HG02885 (cell line): ENCODE results near the gene SFTPD.
"Not testable (repeated sequence)": the region's sequence is repeated elsewhere in the genome, so short reads cannot be mapped to it uniquely, and the experiment has no call there.

Experiments
- ATAC-seq: cut with Tn5 transposase; IDR thresholded peaks from one replicate; pipeline ENCODE4 v1.9.1; 2021; ENCODE audit warnings: mild to moderate bottlenecking; ENCODE audit not compliant: unreplicated experiment, poor library complexity

Gene SFTPD

DNA sequence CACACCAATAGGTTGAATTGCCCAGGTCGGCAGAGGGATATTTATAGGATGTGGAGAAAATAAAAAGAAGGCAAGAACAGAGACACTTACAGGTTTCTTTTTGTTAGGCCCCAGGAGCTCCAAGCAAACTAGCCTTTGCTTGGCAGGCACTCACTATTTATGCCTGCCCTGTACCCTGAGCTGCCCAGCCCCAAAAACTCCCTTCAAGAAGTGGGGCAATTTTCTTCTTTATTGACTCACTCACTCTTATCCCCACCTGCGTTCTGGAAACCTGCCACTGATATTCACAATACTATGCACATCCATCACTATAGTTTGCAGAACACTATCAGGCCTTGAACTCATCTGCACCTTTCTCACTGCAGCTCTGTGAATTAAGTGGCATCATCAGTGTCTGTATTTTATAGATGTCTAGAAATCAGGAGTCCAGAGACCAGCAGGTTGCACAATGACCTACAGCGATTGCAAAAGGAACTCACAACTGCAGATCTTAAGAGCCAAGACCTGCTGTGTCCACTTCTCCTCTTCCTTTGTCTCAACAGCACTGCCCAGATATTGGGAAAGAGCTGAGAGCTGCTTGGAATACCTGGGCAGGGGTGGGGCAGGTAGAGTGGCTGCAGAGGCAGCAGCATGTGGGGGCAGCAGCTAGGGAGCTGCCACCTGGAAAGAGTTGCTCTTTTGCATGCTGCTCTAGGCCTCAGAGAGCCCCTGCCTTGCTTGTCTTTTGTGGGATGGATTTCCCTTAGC lies at the start of gene SFTPD:
Gene SFTPD (minus strand): TSS at position 130 of the 747 bp plus-strand sequence. CDS start 2,446 bp downstream, outside the sequence.
- ATAC-seq, result no peak

DNA sequence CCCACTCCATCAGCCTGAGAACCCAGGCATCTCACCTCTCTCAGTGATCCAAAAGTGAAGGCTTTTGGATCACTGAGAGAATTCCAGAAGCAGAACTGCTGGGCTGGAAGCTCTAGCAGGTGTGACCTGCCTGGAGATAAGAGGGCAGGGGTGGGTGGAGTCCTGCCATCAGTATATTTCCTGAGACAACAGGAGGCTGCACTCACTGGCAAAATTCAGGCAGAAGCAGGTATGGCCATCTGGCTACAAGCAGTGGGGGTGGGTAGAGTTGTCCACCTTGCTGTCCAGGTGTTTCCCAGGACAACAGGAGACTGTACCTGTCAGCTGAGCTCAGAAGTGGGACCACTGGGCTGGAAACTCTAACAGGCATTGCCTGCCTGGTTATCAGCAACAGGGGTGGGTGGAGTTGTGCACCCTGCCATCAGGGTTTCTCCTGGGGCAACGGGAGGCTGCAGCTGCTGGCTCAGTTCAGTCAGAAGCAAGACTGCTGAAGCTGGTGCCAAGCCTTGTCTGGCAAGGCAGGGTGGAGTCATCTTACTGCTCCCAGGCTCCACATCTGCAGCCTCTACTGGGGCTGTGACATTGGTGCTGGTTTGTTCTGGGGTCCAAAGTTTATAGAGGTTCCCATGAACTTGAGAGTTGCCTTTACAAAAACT lies 47.2 kb upstream of the SFTPD start:
- no peak for ATAC-seq

DNA sequence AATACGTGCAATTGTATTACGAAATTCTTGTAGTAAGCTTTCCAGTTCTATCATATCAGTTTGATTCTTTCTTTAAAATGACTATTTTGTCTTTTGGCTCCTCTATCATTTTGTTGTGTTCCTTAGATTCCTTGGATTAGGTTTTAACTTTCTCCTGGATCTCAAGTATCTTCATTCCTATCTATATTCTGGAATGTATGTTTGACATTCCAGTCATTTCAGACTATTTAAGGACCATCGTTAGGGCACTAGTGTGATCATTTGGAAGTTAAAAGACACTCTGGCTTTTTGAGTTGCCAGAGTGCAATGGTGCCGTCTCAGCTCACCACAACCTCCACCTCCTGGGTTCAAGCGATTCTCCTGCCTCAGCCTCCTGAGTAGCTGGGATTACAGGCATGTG lies 45.7 kb upstream of the SFTPD start:
- no peak for ATAC-seq

- ATAC-seq, result not testable (repeated sequence)
These were observed 39.3 kb upstream of the SFTPD start for GRCh38 chr10:79988199-79988598.

GRCh38 chr10:79986661-79987060 lies 37.8 kb upstream of the SFTPD start:
- ATAC-seq, result not testable (repeated sequence)

- ATAC-seq, result no peak
These were observed 36.7 kb upstream of the SFTPD start for GRCh38 chr10:79985481-79986072.

DNA sequence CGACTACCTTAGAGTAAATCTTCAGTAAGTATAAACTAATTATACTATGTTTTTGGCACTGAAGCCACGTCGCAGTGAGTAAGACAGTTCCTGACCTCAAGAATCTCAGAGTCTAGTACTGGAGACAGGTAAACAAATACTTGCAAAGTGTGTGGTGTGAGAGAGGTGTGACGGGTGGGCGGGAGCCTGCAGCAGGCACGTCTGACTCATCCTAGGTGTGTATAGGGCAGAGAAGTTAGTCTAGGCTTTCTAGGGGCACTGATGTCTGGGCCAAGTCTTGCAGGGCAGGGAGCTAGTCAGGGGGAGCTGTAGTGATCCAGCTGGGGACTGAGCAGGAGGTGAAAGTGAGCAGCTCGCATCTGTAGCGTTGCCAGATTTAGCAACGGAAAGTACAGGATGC lies 35.9 kb upstream of the SFTPD start:
- peak; percentile 71 for ATAC-seq

DNA sequence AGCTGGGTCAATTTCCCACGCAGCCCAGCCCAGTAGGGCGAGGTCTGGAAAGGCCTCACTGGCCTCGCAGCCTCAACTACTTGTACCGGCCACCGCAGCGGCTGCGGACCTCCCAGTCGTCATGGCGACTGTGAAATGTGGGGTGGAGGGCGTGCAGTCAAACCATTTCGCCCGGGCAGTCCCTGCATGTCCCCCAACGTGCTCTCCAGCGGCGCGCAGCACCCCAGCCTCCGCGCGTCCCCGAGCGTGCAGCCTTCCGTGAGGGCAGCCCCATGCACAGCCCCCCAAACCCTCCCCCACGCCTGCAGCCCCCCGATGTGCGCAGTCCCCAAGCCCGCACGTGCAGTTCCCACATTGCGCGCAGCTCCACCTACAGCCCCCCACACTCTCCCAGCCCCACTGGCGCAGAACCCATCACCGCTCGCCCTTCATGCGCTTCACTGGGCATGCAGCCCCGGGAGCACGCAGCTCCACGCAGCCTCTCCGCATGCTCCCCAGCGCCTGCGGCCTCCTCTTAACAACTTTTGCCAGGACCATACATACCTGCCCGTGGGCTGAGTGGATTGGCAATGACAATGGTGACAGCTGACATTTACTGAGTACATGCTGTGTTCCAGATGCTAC lies 34.5 kb upstream of the SFTPD start:
- ATAC-seq, result no peak

DNA sequence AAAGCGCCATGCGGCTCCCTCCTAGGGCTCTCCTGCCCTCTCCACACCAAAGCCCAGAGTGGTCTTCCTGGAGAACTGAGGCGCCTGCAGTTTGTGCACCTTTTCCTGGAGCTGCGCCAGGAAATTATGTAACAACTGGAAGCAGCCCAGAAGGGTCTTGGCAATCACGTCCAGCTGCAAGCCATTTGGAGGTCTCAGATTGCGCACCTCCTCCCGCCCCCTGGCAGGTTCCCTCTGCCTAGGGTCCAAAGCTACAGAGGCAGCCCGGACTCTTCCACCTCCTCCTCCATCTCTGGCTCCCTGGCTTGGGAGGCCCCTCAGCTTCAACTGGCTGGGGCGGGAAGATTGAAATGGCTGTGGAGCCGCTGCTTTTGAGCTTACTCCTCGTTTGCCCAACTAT lies 34.0 kb upstream of the SFTPD start:
- no peak for ATAC-seq

- ATAC-seq, result no peak
These were observed 33.5 kb upstream of the SFTPD start for GRCh38 chr10:79982362-79982800.

GRCh38 chr10:79981450-79982361 lies 32.8 kb upstream of the SFTPD start:
- ATAC-seq, result no peak

GRCh38 chr10:79980711-79981110 lies 31.8 kb upstream of the SFTPD start:
- no peak for ATAC-seq

- ATAC-seq, result no peak
These were observed 31.2 kb upstream of the SFTPD start for GRCh38 chr10:79979976-79980687.

DNA sequence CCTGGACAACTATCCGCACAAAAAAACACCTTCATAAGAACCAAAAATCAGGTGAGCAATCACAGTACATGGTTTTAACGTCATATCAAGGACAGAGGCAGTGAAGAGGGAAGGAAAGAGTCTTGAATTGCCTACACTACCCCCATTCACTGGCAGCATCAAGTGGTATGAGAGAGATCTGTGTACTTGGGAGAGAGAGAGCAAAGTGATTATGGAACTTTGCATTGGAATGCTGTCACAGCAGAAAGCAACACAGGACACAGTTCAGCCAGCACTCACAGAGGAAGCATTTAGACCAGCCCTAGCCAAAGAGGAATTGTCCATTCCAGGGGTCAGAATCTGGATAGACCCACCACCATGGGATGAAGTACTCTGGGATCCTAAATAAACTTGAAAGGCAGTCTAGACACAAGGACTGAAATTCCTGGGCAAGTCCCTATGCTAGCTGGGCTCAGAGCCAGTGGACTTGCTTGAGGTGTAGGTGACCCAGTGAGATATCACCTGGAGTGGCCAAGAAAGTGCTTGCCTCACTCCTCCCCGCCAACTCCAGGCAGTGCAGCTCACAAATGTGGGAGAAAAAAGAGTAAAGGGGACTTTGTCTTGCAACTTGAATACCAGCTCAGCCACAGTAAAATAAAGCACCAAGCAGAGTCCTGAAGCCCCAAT lies 30.5 kb upstream of the SFTPD start:
- no peak for ATAC-seq

DNA sequence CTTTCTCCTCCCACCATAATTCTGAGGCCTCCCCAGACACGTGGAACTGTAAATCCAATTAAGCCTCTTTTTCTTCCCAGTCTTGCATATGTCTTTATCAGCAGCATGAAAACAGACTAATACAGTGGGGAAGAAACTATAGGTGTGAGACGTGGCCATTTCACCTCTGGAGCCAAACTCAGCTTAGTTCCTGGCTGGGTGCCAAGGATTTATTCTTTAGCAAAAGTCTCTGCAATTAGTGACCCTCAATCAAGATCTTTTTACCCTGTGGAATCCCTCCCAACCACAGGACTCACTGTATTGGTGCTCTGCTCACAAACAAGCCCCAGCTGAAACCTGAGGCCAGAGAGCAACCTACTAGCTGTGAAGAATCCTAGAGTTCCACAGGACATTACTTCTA lies 28.1 kb upstream of the SFTPD start:
- no peak for ATAC-seq

DNA sequence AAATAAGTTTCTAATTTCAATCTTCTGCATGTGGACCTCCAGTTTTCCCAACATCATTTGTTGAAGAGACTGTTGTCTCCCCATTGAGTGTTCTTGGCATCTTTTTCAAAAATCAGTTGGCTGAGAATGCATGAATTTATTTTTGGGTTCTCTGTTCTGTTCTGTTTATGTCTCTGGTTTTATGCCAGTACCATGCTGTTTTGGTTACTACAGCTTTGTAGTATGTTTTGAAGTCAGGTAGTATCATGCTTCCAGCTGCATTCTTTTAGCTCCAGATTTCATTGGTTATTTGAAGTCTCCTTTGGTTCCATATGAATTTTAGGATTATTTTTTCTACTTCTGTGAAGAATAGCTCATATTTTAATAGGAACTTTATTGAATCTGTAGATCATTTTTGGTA lies 21.2 kb upstream of the SFTPD start:
- no peak for ATAC-seq

DNA sequence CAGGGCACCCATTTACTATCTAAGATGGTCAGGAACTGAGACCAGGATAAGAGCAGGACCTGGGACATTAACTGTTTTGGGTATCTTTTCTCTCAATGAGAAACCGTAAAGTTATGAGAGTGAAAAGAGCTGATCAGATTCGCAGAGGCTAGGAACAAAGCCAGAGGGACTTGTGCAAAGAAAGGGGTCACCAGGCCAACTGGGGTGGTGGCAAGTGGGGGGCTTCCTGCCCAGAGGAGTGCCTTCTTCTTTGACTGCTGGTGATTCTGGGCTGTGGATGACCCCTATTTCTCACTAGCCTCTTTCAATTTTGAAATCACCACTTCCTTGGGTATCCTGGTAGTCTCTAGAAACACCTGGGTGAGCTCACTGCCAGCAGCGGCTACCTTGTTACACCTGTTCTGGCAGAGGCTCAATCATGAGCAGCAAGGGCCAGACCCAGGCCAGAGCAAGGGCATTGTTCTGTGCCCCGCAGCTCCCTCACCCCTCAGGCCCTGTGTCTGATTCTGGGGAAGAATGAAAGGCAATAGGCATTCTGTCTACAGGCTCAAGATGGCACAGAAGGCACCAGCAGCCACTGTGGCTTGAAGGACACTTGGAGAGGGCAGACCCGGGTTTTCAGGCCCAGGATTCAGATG lies 999 bp downstream of the SFTPD start:
- ATAC-seq, result no peak

GRCh38 chr10:79947083-79947415 lies 1.9 kb downstream of the SFTPD start:
- no peak for ATAC-seq
